Measurements from ENCODE around the gene NELFA. TPM values are rescaled to one million over a fixed set of nuclear protein-coding genes. Genes with fewer than 3 reads are reported as not detected.
A peak's percentile ranks its signal among the peaks of the same experiment; 100 is the strongest.

Gene NELFA
- total and polyA plus RNA-seq, 2 of the 13 experiments (the other 11 are each of a cell fraction or from before 2014, with no cell fraction given): 13.3 to 18.5 TPM

DNA sequence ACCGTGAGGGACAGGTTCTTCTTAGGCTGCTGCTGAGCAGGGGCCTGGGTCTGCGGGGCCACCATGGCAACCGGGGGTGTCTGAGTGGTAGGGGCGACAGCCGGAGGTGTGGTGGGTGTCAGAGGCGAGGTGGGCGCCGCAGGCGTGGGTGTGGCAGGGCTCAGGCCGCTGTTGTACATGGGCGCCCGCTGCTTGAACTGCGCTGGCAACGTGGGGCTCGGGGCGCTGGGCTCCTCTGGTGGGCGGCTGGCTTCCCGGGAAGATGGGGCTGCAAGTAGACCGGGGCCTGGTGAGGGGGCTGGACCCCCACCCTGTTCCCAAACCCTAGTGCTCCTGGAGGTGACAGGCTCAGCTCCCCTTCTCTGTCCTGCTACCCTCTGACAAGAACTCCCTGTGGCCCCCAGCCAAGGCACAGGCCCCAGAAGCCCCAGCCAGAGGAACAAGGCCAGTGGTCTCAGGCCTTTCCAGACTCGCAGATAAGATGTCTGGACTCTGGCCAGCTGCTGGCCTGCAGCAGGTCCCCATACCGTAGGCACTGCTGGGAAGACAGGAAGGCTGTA lies 24.8 kb downstream of the NELFA start:
- DNase-seq (ENCODE audit: low spot score) (no peak), FAIRE-seq (no peak), ATAC-seq (no peak)
- TF ChIP-seq AGO2 (optimal IDR thresholded peaks at IDR 0.05; ENCODE audit: low read depth, low read length): peak; percentile 17
- TF ChIP-seq FOXJ3 (CRISPR knock-in tag; IDR thresholded peaks at IDR 0.05; ENCODE audit: borderline replicate concordance): no peak
- H3K9me3 ChIP-seq (ENCODE audit: low read length): no peaks in the 10 kb centered on the region
- intact Hi-C loops (cut with micrococcal nuclease; ENCODE audit: unreplicated experiment): no loop called here
- CTCF ChIA-PET (ENCODE audit: low intra/inter-chr PET ratio, low total read pairs): no interaction called here
- H3K27me3 ChIP-seq (ENCODE audit: control insufficient read depth in 1 of 2, insufficient read depth in 2 of 2, low read length in 2 of 2): no peaks in the 10 kb centered on the region
- no TSS peak for BruUV-seq (replicated peaks)
- H3K4me3 ChIP-seq (replicated peaks in 1 of 3; ENCODE audit: insufficient read depth in 1 of 3, low read depth in 2 of 3, low read length in 3 of 3): no peak overlapping the region
- H3K27ac ChIP-seq (ENCODE audit: extremely low read length, insufficient read depth, low read length): no peak overlapping the region
- no peak overlapping the region for H3K4me2 ChIP-seq (ENCODE audit: low read depth, low read length)
- POLR2A ChIA-PET: no interaction called here
- H2AFZ ChIP-seq (ENCODE audit: low read length): no peak overlapping the region
- H3K79me2 ChIP-seq (ENCODE audit: insufficient read depth, low read length): no peaks in the 10 kb centered on the region
- no peak overlapping the region for H3K9ac ChIP-seq (ENCODE audit: insufficient read depth, low read depth, low read length)
- in situ Hi-C loops (cut with HindIII; ENCODE audit: extremely low pct_ligation_motif_present, low pct_unique_long_range_greater_than_20kb): no loop called here
- WGBS (ENCODE audit: low lambda C conversion rate): over 99% methylated on average over 17 of the region's 21 CpGs
- H4K20me1 ChIP-seq (ENCODE audit: insufficient read depth, low read length): peaks cover 6% of the 10 kb centered on the region; the same call in 1 of the 2 replicates
- H3K4me1 ChIP-seq (ENCODE audit: insufficient read depth, low read length): no peaks in the 10 kb centered on the region
- peaks cover 34 to 77% of the 10 kb centered on the region in 2 experiments; a peak in 4 of 5 replicates for H3K36me3 ChIP-seq (replicated peaks in 1 of 2; ENCODE audit: control insufficient read depth in 1 of 2, insufficient read depth in 2 of 2, low read length in 2 of 2)

DNA sequence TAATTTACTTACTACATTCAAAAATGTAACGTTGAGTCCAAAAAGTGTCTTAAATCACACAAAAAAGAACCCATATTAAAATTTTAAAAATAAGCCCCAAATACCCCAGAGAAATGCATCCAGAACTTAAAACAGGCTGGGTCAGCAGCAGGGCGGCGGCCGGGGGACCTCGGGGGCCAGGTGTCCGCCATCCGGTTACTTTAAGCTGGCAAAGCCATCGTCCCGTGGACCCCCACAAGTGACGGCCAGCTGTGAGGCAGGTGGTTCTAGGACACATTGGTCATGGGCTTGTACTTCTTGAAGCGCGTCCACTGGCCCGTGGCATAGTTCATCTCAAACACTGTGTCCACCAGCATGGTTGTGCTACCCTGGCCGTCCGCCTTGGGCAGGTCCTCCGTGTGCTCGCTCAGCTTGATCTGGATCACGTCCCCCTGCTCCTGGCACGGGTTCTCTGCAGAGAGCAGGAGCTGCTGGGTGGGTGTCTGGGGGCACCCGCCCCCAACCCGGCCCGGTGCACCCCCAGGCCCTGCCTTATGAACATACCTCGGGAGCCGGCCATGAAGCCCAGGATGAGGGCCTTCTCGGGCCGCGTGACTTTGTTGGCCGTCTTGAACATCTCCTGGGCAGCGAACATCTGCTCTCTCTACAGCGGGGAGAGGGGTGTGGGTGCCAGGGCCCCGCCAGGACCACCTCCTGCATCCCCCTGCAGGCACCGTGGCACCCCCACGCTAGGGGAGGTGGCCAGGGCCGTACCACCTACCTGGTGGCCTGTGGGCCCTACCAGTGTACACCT lies 25.5 kb downstream of the NELFA start:
- no peak overlapping the region for H3K9ac ChIP-seq (ENCODE audit: insufficient read depth, low read depth, low read length)
- H3K9me3 ChIP-seq (ENCODE audit: low read length): no peaks in the 10 kb centered on the region
- H3K27me3 ChIP-seq (ENCODE audit: control insufficient read depth in 1 of 2, insufficient read depth in 2 of 2, low read length in 2 of 2): no peaks in the 10 kb centered on the region
- peaks cover 35 to 79% of the 10 kb centered on the region in 2 experiments; a peak in 4 of 5 replicates for H3K36me3 ChIP-seq (replicated peaks in 1 of 2; ENCODE audit: control insufficient read depth in 1 of 2, insufficient read depth in 2 of 2, low read length in 2 of 2)
- no peak overlapping the region for H3K4me3 ChIP-seq (replicated peaks in 1 of 3; ENCODE audit: insufficient read depth in 1 of 3, low read depth in 2 of 3, low read length in 3 of 3)
- TF ChIP-seq AGO2 (optimal IDR thresholded peaks at IDR 0.05; ENCODE audit: low read depth, low read length): peak; percentile 60
- peak; percentile 1 for TF ChIP-seq RBM22 (optimal IDR thresholded peaks at IDR 0.05; ENCODE audit: low read length)
- no peak for TF ChIP-seq ZNF547 (CRISPR knock-in tag; IDR thresholded peaks at IDR 0.05)
- no peak for DNase-seq (ENCODE audit: low spot score)
- peaks cover 6% of the 10 kb centered on the region; the same call in 1 of the 2 replicates for H4K20me1 ChIP-seq (ENCODE audit: insufficient read depth, low read length)
- intact Hi-C loops (cut with micrococcal nuclease; ENCODE audit: unreplicated experiment) (no loop called here), in situ Hi-C loops (cut with HindIII; ENCODE audit: extremely low pct_ligation_motif_present, low pct_unique_long_range_greater_than_20kb) (no loop called here)
- H3K27ac ChIP-seq (ENCODE audit: extremely low read length, insufficient read depth, low read length): no peak overlapping the region
- ATAC-seq: peak; percentile 4; the same call in 1 of the 3 replicates
- no peak overlapping the region for H3K4me2 ChIP-seq (ENCODE audit: low read depth, low read length)
- CTCF ChIA-PET (ENCODE audit: low intra/inter-chr PET ratio, low total read pairs): no interaction called here
- WGBS (ENCODE audit: low lambda C conversion rate): 98% methylated on average over 18 of the region's 34 CpGs
- H3K79me2 ChIP-seq (ENCODE audit: insufficient read depth, low read length): no peaks in the 10 kb centered on the region
- no peaks in the 10 kb centered on the region for H3K4me1 ChIP-seq (ENCODE audit: insufficient read depth, low read length)
- BruUV-seq (replicated peaks): TSS peak; percentile 37
- FAIRE-seq: no peak
- POLR2A ChIA-PET: no interaction called here
- no peak overlapping the region for H2AFZ ChIP-seq (ENCODE audit: low read length)
